Calu3 (cell line): ENCODE results near the gene PHKA2. TPM values are rescaled to one million over a fixed set of nuclear protein-coding genes. Genes with fewer than 3 reads are reported as not detected.

Experiments
- BruUV-seq: library from RNA; stranded (reverse); fragments of 400-500 nt; replicated peaks from 2 replicates; lab custom pipeline; 2021; lab: Mats Ljungman, UMichigan
- CTCF ChIA-PET: fragments of 300-600 bp; sonication (Branson Sonifier 250); formaldehyde crosslinking; loops from one replicate; lab custom pipeline; 2022; ENCODE audit warnings: antibody characterized with exemption; lab: Charles Lee
- DNase-seq: peaks from one replicate; pipeline ENCODE4 v3.0.0; 2022
- H3K27ac Mint-ChIP-seq: one replicate; pipeline ENCODE4 v1.8.0; 2022; ENCODE audit warnings: mixed read lengths; ENCODE audit not compliant: unreplicated experiment
- H3K27me3 Mint-ChIP-seq: one replicate; pipeline ENCODE4 v1.8.0; 2022; ENCODE audit warnings: mixed read lengths; ENCODE audit not compliant: unreplicated experiment
- H3K36me3 Mint-ChIP-seq: one replicate; pipeline ENCODE4 v1.8.0; 2022; ENCODE audit warnings: mild to moderate bottlenecking, moderate library complexity, mixed read lengths; ENCODE audit not compliant: insufficient read depth, unreplicated experiment
- H3K4me1 Mint-ChIP-seq: one replicate; pipeline ENCODE4 v1.8.0; 2022; ENCODE audit warnings: mild to moderate bottlenecking, low read depth, mixed read lengths; ENCODE audit not compliant: unreplicated experiment
- H3K4me3 Mint-ChIP-seq: one replicate; pipeline ENCODE4 v1.8.0; 2022; ENCODE audit warnings: mild to moderate bottlenecking, low read depth, moderate library complexity, mixed read lengths; ENCODE audit not compliant: unreplicated experiment
- H3K9me3 Mint-ChIP-seq: one replicate; pipeline ENCODE4 v1.8.0; 2022; ENCODE audit warnings: low read depth, mixed read lengths; ENCODE audit not compliant: unreplicated experiment
- intact Hi-C: fragments of 100-400 bp; cut with micrococcal nuclease; formaldehyde crosslinking; loops from one replicate; pipeline ENCODE4 v1.10.0; 2022; ENCODE audit not compliant: unreplicated experiment
- total RNA-seq: library from RNA; stranded (reverse); gene quantifications from 2 replicates; pipeline ENCODE4 v1.2.3, GENCODE V29; 2022
- TF ChIP-seq, protein P1 (sequence below): fragments of 200-600 bp; IDR thresholded peaks from one replicate; pipeline ENCODE4 v1.8.0; 2022; ENCODE audit warnings: antibody characterized with exemption; ENCODE audit not compliant: unreplicated experiment

PHKA2 gene
- total RNA-seq, 1 experiment from 2014 or later = 47.6 TPM

DNA sequence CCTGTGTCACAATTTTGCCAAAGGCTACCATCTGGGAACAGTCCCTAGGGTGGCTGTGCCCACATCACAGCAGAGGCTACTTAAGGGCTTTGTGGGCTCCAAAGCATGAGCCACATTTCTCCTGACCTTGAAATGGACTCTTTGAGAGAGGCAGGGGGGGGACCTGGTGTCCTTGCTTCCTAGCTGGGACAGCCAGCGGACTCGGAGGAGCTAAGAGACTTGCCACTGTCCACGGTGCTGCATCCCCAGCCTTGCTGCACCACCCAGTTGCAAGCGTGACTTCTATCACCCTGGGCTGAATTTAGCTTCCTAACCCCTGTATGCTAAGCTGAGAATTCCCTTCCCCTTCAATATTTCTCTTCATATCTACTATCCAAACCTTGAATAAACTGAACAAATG, 99.0 kb downstream of the PHKA2 start:
- intact Hi-C loops = loop anchor here (5.0 kb wide), 2 partner anchors 268 to 473 kb away; no protein-coding TSS in a partner anchor
- peaks cover 22% of the 10 kb centered on the region for H3K36me3 Mint-ChIP-seq
- H3K27ac Mint-ChIP-seq = peak overlapping the region; percentile 96
- peaks cover 27% of the 10 kb centered on the region for H3K4me1 Mint-ChIP-seq
- BruUV-seq = no TSS peak
- DNase-seq = no peak
- H3K27me3 Mint-ChIP-seq = no peaks in the 10 kb centered on the region
- TF ChIP-seq, protein P1, sequence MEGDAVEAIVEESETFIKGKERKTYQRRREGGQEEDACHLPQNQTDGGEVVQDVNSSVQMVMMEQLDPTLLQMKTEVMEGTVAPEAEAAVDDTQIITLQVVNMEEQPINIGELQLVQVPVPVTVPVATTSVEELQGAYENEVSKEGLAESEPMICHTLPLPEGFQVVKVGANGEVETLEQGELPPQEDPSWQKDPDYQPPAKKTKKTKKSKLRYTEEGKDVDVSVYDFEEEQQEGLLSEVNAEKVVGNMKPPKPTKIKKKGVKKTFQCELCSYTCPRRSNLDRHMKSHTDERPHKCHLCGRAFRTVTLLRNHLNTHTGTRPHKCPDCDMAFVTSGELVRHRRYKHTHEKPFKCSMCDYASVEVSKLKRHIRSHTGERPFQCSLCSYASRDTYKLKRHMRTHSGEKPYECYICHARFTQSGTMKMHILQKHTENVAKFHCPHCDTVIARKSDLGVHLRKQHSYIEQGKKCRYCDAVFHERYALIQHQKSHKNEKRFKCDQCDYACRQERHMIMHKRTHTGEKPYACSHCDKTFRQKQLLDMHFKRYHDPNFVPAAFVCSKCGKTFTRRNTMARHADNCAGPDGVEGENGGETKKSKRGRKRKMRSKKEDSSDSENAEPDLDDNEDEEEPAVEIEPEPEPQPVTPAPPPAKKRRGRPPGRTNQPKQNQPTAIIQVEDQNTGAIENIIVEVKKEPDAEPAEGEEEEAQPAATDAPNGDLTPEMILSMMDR = no peak
- no peak overlapping the region for H3K4me3 Mint-ChIP-seq
- CTCF ChIA-PET = no interaction called here
- H3K9me3 Mint-ChIP-seq = no peaks in the 10 kb centered on the region

- no peak overlapping the region for H3K4me3 Mint-ChIP-seq
- H3K27me3 Mint-ChIP-seq = no peaks in the 10 kb centered on the region
- DNase-seq = no peak
- TF ChIP-seq, protein P1 = no peak
- peaks cover 27% of the 10 kb centered on the region for H3K4me1 Mint-ChIP-seq
- H3K9me3 Mint-ChIP-seq = no peaks in the 10 kb centered on the region
- CTCF ChIA-PET = no interaction called here
- H3K27ac Mint-ChIP-seq = no peak overlapping the region
- H3K36me3 Mint-ChIP-seq = peaks cover 22% of the 10 kb centered on the region
- no TSS peak for BruUV-seq
- intact Hi-C loops = no loop called here
Observed at GRCh38 chrX:18883961-18884765, 99.8 kb downstream of the PHKA2 start.

DNA sequence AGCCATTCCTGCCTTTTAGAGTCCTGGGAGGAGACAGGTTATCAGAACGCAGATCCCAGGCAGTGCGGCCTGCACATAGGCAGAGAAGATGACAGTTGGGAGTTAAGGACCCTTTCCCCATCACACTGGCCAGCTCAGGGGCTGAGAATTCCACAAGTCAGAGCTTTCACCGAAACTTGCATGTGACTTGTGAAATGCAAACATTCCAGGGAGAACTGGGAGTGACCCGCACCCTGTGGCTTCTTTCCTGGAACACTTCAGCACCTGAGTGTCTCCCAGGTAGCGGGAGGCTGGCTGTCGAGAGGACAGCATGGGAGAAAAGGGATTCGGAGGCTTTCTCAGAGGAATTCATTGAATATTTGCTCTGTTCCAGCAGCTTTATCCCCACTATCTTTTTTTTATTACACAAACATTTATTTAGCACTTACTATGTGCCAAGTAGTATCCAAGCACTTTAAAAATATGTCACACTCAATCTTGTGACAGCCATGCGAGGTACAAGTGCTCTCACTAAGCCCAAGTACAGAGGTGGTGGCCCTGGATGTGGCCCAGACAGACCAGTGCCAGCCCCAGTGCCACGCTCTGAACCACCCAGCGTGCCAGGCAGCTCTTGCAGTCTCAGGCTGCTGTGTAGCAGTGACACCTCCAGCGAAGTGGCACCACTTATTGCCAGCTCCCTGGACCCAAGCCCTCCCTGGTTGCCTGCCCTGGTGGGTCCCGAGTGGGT, 100.5 kb downstream of the PHKA2 start:
- Mint-ChIP-seq H3K4me3 (no peak overlapping the region), H3K9me3 (no peaks in the 10 kb centered on the region), H3K4me1 (peaks cover 27% of the 10 kb centered on the region), H3K27me3 (no peaks in the 10 kb centered on the region), H3K36me3 (peaks cover 22% of the 10 kb centered on the region), H3K27ac (no peak overlapping the region)
- no peak for DNase-seq
- intact Hi-C loops = no loop called here
- TF ChIP-seq, protein P1 = no peak
- CTCF ChIA-PET = no interaction called here
- BruUV-seq = no TSS peak

GRCh38 chrX:18879144-18879543, 104.8 kb downstream of the PHKA2 start:
- Mint-ChIP-seq H3K9me3 (no peaks in the 10 kb centered on the region), H3K36me3 (no peaks in the 10 kb centered on the region), H3K4me3 (no peak overlapping the region), H3K27ac (no peak overlapping the region), H3K4me1 (peaks cover 7% of the 10 kb centered on the region), H3K27me3 (no peaks in the 10 kb centered on the region)
- CTCF ChIA-PET = no interaction called here
- no TSS peak for BruUV-seq
- intact Hi-C loops = no loop called here
- no peak for DNase-seq
- TF ChIP-seq, protein P1 = no peak
